T follicular helper cell (primary cell): Measurements from ENCODE around the gene DNLZ.

Source experiments
- DNase-seq: peaks from one replicate; pipeline ENCODE4 v3.0.0-alpha.2; 2020; ENCODE audit warnings: low read depth

DNLZ gene

GRCh38 chr9:136318111-136318775 lies 45.3 kb downstream of the DNLZ start:
- DNase-seq: no peak

- no peak for DNase-seq
These were observed 45.8 kb downstream of the DNLZ start for GRCh38 chr9:136317695-136318094.

- no peak for DNase-seq
These were observed 46.5 kb downstream of the DNLZ start for GRCh38 chr9:136316896-136317676.

GRCh38 chr9:136316271-136316751 lies 47.2 kb downstream of the DNLZ start:
- no peak for DNase-seq

GRCh38 chr9:136314944-136315343 lies 48.6 kb downstream of the DNLZ start:
- DNase-seq: no peak

GRCh38 chr9:136314056-136314416 lies 49.5 kb downstream of the DNLZ start:
- no peak for DNase-seq

- no peak for DNase-seq
These were observed 50.2 kb downstream of the DNLZ start for GRCh38 chr9:136313111-136314055.

- DNase-seq: peak; percentile 25
These were observed 51.1 kb downstream of the DNLZ start for GRCh38 chr9:136312436-136312835.

GRCh38 chr9:136312009-136312375 lies 51.6 kb downstream of the DNLZ start:
- DNase-seq: no peak

GRCh38 chr9:136311051-136312008 lies 52.2 kb downstream of the DNLZ start:
- DNase-seq: no peak

GRCh38 chr9:136310273-136311030 lies 53.1 kb downstream of the DNLZ start:
- no peak for DNase-seq

GRCh38 chr9:136309806-136310220 lies 53.7 kb downstream of the DNLZ start:
- DNase-seq: no peak
